Lung (tissue), 12 donors: ENCODE results near the gene CHPF2. TPM values are rescaled to one million over a fixed set of nuclear protein-coding genes. Genes with fewer than 3 reads are reported as not detected.

Source experiments
- ATAC-seq: fragments of 200-7000 bp; cut with Tn5 transposase; one replicate; pipeline ENCODE4 v1.9.1; 2020; ENCODE audit warnings: moderate number of reproducible peaks; ENCODE audit not compliant: insufficient read depth, low FRiP score
- DNase-seq, 3 donors: peaks; one replicate each; pipeline ENCODE4 v3.0.0-alpha.2; 2013 to 2017
- H3K27ac ChIP-seq, 2 donors: one replicate each; pipeline ENCODE4 v1.5.1; 2013; ENCODE audit warnings: mild to moderate bottlenecking in 2 of 2, moderate library complexity in 2 of 2, control low read depth in 1 of 2, inconsistent platforms in 1 of 2, low read depth in 1 of 2, low read length in 1 of 2
- H3K27me3 ChIP-seq, 3 donors: one replicate each; pipeline ENCODE4 v1.5.1; 2013; ENCODE audit warnings: low read length in 2 of 3; ENCODE audit not compliant: control insufficient read depth in 3 of 3, insufficient read depth in 3 of 3
- H3K36me3 ChIP-seq, 4 donors: one replicate each; pipeline ENCODE4 v1.5.1; 2013; ENCODE audit warnings: low read length in 4 of 4, mild to moderate bottlenecking in 1 of 4, moderate library complexity in 1 of 4; ENCODE audit not compliant: control insufficient read depth in 4 of 4, insufficient read depth in 4 of 4
- H3K4me1 ChIP-seq, 5 donors: one replicate each; pipeline ENCODE4 v1.5.1; 2013; ENCODE audit warnings: low read length in 5 of 5, mild to moderate bottlenecking in 2 of 5, moderate library complexity in 1 of 5; ENCODE audit not compliant: control insufficient read depth in 5 of 5, insufficient read depth in 5 of 5
- H3K4me3 ChIP-seq: one replicate; pipeline ENCODE4 v1.5.1; 2013; ENCODE audit warnings: mild to moderate bottlenecking, control low read depth, moderate library complexity
- H3K9ac ChIP-seq, 2 donors: one replicate each; pipeline ENCODE4 v1.5.1; 2013; ENCODE audit warnings: low read length in 2 of 2, control low read depth in 1 of 2; ENCODE audit not compliant: insufficient read depth in 1 of 2
- H3K9me3 ChIP-seq, 4 donors: one replicate each; pipeline ENCODE4 v1.5.1; 2013; ENCODE audit warnings: low read length in 3 of 4, mild to moderate bottlenecking in 1 of 4, moderate library complexity in 1 of 4; ENCODE audit not compliant: control insufficient read depth in 4 of 4, insufficient read depth in 3 of 4
- WGBS, 2 donors: extraction: QIAGEN DNeasy Blood & Tissue Kit; methylation state at CpG; one replicate each; pipeline ENCODE4 v1.1.7; 2013; 5-methylcytosine and 5-hydroxymethylcytosine counted together
- polyA plus RNA-seq, 2 donors: library from polyadenylated mRNA; stranded (reverse); fragments of 200-250 nt; gene quantifications; one replicate each; pipeline ENCODE4 v1.2.1, GENCODE V29; 2013
- total RNA-seq, 2 donors: library from RNA; depleted of rRNA in 1 of 2; stranded (reverse); fragments of >200 nt in 1 of 2; gene quantifications; one replicate each; pipeline ENCODE4 v1.2.1, GENCODE V29; 2014 to 2021
- TF ChIP-seq, protein P1 (sequence below): IDR thresholded peaks from 2 replicates; pipeline ENCODE4 v1.5.1; 2012; ENCODE audit warnings: mild to moderate bottlenecking; ENCODE audit errors: control extremely low read depth, extremely low read depth
- donor health status: control.
- donor health status: control.
- donor health status: Bipolar disorder and iron deficiency.
- donor health status: healthy.
- donor health status: DM: yes; HTN: yes; CAD: no.

The CHPF2 gene
- total and polyA plus RNA-seq, 4 donors = 23.3 to 54.0 (median 35.0) TPM

DNA sequence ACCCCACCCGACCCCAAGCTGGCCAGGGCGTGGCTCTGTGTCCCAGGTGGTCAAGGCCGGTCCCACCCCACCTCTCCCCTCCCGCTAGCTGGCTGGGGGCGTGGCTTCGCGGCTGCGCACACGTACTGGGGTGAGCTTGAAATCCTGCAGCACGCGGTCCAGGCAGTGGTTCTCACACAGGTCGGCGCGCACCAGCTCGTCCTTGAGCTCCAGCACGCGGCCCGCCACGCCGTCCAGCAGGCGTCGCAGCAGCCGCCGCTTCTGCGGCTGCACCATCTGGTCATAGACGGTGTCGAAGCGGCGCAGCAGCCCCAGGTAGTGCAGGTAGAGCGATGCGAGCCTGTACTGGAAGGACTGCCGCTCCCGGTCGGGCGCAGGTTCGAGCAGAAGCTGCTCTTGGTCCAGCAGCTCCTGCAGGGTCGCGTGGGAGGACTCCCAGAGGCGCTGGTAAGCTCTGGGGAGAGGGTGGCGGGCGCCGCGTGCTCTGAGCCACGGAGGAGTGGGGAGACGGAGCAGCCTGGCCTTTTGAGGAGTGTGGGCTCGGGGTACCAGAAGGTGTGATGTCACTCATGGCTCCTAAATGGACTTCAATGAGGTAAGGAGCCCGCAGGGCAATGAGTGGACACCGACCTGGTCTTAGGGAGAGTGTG lies 27.8 kb upstream of the CHPF2 start:
- TF ChIP-seq, protein P1, sequence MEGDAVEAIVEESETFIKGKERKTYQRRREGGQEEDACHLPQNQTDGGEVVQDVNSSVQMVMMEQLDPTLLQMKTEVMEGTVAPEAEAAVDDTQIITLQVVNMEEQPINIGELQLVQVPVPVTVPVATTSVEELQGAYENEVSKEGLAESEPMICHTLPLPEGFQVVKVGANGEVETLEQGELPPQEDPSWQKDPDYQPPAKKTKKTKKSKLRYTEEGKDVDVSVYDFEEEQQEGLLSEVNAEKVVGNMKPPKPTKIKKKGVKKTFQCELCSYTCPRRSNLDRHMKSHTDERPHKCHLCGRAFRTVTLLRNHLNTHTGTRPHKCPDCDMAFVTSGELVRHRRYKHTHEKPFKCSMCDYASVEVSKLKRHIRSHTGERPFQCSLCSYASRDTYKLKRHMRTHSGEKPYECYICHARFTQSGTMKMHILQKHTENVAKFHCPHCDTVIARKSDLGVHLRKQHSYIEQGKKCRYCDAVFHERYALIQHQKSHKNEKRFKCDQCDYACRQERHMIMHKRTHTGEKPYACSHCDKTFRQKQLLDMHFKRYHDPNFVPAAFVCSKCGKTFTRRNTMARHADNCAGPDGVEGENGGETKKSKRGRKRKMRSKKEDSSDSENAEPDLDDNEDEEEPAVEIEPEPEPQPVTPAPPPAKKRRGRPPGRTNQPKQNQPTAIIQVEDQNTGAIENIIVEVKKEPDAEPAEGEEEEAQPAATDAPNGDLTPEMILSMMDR = no peak
- no peak overlapping the region for H3K27ac ChIP-seq
- H3K9me3 ChIP-seq = no peaks in the 10 kb centered on the region
- ATAC-seq (no peak), DNase-seq (no peak)
- H3K27me3 ChIP-seq = peaks cover 0 to 7% (median 0%) of the 10 kb centered on the region in 3 donors
- WGBS, 2 donors = 73 to 78% methylated on average over 47 to 48 of the region's 48 CpGs
- H3K4me1 ChIP-seq = peaks cover 0 to 18% (median 10%) of the 10 kb centered on the region in 5 donors
- no peak overlapping the region for H3K4me3 ChIP-seq
- H3K36me3 ChIP-seq = no peaks in the 10 kb centered on the region
- no peak overlapping the region for H3K9ac ChIP-seq

DNA sequence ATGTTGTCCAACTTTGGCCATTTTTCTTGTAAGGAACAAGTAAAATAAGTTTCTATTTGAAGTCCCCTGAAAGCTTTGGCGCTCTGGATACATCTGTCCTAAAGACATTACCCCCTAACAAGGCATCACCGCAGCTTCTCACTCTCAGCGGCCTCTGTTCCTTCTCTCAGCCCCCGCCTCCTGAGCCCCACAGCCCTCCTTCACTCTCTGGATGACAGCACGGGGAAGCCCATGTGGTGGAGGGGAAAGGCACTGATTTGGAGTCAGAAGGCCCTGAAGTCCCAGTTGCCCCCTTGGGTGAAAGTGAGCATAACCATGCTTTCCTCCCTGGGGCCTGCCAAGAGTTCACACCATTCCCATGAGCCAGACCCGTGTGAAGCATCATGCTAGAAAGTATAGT lies 26.6 kb upstream of the CHPF2 start:
- Histone ChIP-seq H3K36me3 (no peaks in the 10 kb centered on the region), H3K9me3 (no peaks in the 10 kb centered on the region), H3K27me3 (peaks cover 0 to 7% (median 0%) of the 10 kb centered on the region in 3 donors), H3K4me1 (peaks cover 0 to 10% (median 5%) of the 10 kb centered on the region in 5 donors), H3K4me3 (no peak overlapping the region), H3K9ac (no peak overlapping the region), H3K27ac (no peak overlapping the region)
- DNase-seq = no peak
- no peak for ATAC-seq
- TF ChIP-seq, protein P1 = no peak
- 68 to 71% methylated on average over 6 of the region's 6 CpGs for WGBS, 2 donors

DNA sequence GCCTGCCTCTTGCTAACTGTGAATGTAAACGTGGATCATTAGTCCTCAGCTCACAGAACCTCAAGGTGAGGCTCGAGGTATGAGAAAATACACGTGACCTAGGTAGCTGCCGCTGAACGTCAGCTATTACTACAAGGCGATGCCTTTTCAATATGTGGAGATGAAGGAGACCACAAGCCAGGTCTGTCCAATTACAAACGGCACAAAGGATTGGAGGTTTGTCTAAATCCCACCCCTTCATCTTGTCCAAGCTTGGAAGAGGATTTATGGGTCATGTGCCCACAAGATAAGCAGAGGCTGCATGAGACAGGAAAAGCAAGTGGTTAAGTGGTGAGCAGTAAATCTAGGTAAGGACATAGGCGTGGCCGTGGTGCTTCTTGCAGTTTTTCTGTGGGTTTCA lies 25.4 kb upstream of the CHPF2 start:
- Histone ChIP-seq H3K27ac (no peak overlapping the region), H3K9ac (no peak overlapping the region), H3K9me3 (no peaks in the 10 kb centered on the region), H3K4me3 (no peak overlapping the region), H3K36me3 (no peaks in the 10 kb centered on the region), H3K4me1 (peaks cover 0 to 10% (median 5%) of the 10 kb centered on the region in 5 donors), H3K27me3 (peaks cover 0 to 7% (median 0%) of the 10 kb centered on the region in 3 donors)
- DNase-seq (no peak), ATAC-seq (no peak)
- TF ChIP-seq, protein P1 = no peak
- 30 to 45% methylated on average over 9 of the region's 9 CpGs for WGBS, 2 donors
